Measurements from ENCODE around the gene ATP10B.

The ATP10B gene

GRCh38 chr5:160657068-160657507 lies 194.9 kb downstream of the ATP10B start:
- no peak for TF ChIP-seq TAF1 (IDR thresholded peaks at IDR 0.05; ENCODE audit: low read depth, low read length)
- TF ChIP-seq POU2F2 (IDR thresholded peaks at IDR 0.05; ENCODE audit: low read depth, low read length): no peak
- TF ChIP-seq PAX5 (IDR thresholded peaks at IDR 0.05; ENCODE audit: insufficient read depth, low read length, severe bottlenecking): no peak
- no peak for TF ChIP-seq POLR2AphosphoS5 (IDR thresholded peaks at IDR 0.05; ENCODE audit: low read depth, low read length)
- TF ChIP-seq POLR2A (IDR thresholded peaks at IDR 0.05; ENCODE audit: low read depth, low read length): no peak
- TF ChIP-seq SPI1 (IDR thresholded peaks at IDR 0.05; ENCODE audit: low read depth, low read length): no peak
- DNase-seq (ENCODE audit: insufficient read length, low spot score) (no peak), FAIRE-seq (no peak)

- DNase-seq (ENCODE audit: insufficient read length, low spot score) (no peak), FAIRE-seq (no peak)
- TF ChIP-seq POLR2A (IDR thresholded peaks at IDR 0.05; ENCODE audit: low read depth, low read length) (no peak), SPI1 (IDR thresholded peaks at IDR 0.05; ENCODE audit: low read depth, low read length) (no peak), PAX5 (IDR thresholded peaks at IDR 0.05; ENCODE audit: insufficient read depth, low read length, severe bottlenecking) (no peak), POLR2AphosphoS5 (IDR thresholded peaks at IDR 0.05; ENCODE audit: low read depth, low read length) (no peak)
Measured at GRCh38 chr5:160655717-160656116, 196.3 kb downstream of the ATP10B start.

GRCh38 chr5:160651692-160652645 lies 200.0 kb downstream of the ATP10B start:
- DNase-seq (ENCODE audit: insufficient read length, low spot score): no peak
- no peak for TF ChIP-seq POLR2A (IDR thresholded peaks at IDR 0.05; ENCODE audit: low read depth, low read length)
- TF ChIP-seq POU2F2 (IDR thresholded peaks at IDR 0.05; ENCODE audit: low read depth, low read length): no peak
- TF ChIP-seq PAX5 (IDR thresholded peaks at IDR 0.05; ENCODE audit: insufficient read depth, low read length, severe bottlenecking): no peak
- TF ChIP-seq SPI1 (IDR thresholded peaks at IDR 0.05; ENCODE audit: low read depth, low read length): no peak
- TF ChIP-seq POLR2AphosphoS5 (IDR thresholded peaks at IDR 0.05; ENCODE audit: low read depth, low read length): no peak
- no peak for TF ChIP-seq TAF1 (IDR thresholded peaks at IDR 0.05; ENCODE audit: low read depth, low read length)
- no peak for FAIRE-seq

- no peak for DNase-seq (ENCODE audit: insufficient read length, low spot score)
- no peak for FAIRE-seq
- no peak for TF ChIP-seq SPI1 (IDR thresholded peaks at IDR 0.05; ENCODE audit: low read depth, low read length)
- TF ChIP-seq PAX5 (IDR thresholded peaks at IDR 0.05; ENCODE audit: insufficient read depth, low read length, severe bottlenecking): no peak
- TF ChIP-seq POLR2A (IDR thresholded peaks at IDR 0.05; ENCODE audit: low read depth, low read length): no peak
- TF ChIP-seq POLR2AphosphoS5 (IDR thresholded peaks at IDR 0.05; ENCODE audit: low read depth, low read length): no peak
Measured at GRCh38 chr5:160649304-160649703, 202.7 kb downstream of the ATP10B start.

- TF ChIP-seq TAF1 (IDR thresholded peaks at IDR 0.05; ENCODE audit: low read depth, low read length) (no peak), POU2F2 (IDR thresholded peaks at IDR 0.05; ENCODE audit: low read depth, low read length) (no peak), SPI1 (IDR thresholded peaks at IDR 0.05; ENCODE audit: low read depth, low read length) (no peak), POLR2AphosphoS5 (IDR thresholded peaks at IDR 0.05; ENCODE audit: low read depth, low read length) (no peak), POLR2A (IDR thresholded peaks at IDR 0.05; ENCODE audit: low read depth, low read length) (no peak), PAX5 (IDR thresholded peaks at IDR 0.05; ENCODE audit: insufficient read depth, low read length, severe bottlenecking) (no peak)
- FAIRE-seq (no peak), DNase-seq (ENCODE audit: insufficient read length, low spot score) (no peak)
Measured at GRCh38 chr5:160646033-160646432, 206.0 kb downstream of the ATP10B start.

GRCh38 chr5:160643616-160644240 lies 208.3 kb downstream of the ATP10B start:
- DNase-seq (ENCODE audit: insufficient read length, low spot score) (no peak), FAIRE-seq (no peak)
- TF ChIP-seq POLR2A (IDR thresholded peaks at IDR 0.05; ENCODE audit: low read depth, low read length): no peak
- TF ChIP-seq POLR2AphosphoS5 (IDR thresholded peaks at IDR 0.05; ENCODE audit: low read depth, low read length): no peak
- TF ChIP-seq POU2F2 (IDR thresholded peaks at IDR 0.05; ENCODE audit: low read depth, low read length): no peak

- TF ChIP-seq TAF1 (IDR thresholded peaks at IDR 0.05; ENCODE audit: low read depth, low read length) (no peak), POLR2AphosphoS5 (IDR thresholded peaks at IDR 0.05; ENCODE audit: low read depth, low read length) (no peak), POU2F2 (IDR thresholded peaks at IDR 0.05; ENCODE audit: low read depth, low read length) (no peak), POLR2A (IDR thresholded peaks at IDR 0.05; ENCODE audit: low read depth, low read length) (no peak), PAX5 (IDR thresholded peaks at IDR 0.05; ENCODE audit: insufficient read depth, low read length, severe bottlenecking) (no peak), SPI1 (IDR thresholded peaks at IDR 0.05; ENCODE audit: low read depth, low read length) (no peak)
- DNase-seq (ENCODE audit: insufficient read length, low spot score): no peak
- no peak for FAIRE-seq
Measured at GRCh38 chr5:160641405-160641804, 210.6 kb downstream of the ATP10B start.

GRCh38 chr5:160640406-160640805 lies 211.6 kb downstream of the ATP10B start:
- TF ChIP-seq POLR2AphosphoS5 (IDR thresholded peaks at IDR 0.05; ENCODE audit: low read depth, low read length): no peak
- no peak for TF ChIP-seq PAX5 (IDR thresholded peaks at IDR 0.05; ENCODE audit: insufficient read depth, low read length, severe bottlenecking)
- no peak for TF ChIP-seq POLR2A (IDR thresholded peaks at IDR 0.05; ENCODE audit: low read depth, low read length)
- no peak for TF ChIP-seq TAF1 (IDR thresholded peaks at IDR 0.05; ENCODE audit: low read depth, low read length)
- no peak for TF ChIP-seq SPI1 (IDR thresholded peaks at IDR 0.05; ENCODE audit: low read depth, low read length)
- TF ChIP-seq POU2F2 (IDR thresholded peaks at IDR 0.05; ENCODE audit: low read depth, low read length): no peak
- no peak for FAIRE-seq
- no peak for DNase-seq (ENCODE audit: insufficient read length, low spot score)

- TF ChIP-seq SPI1 (IDR thresholded peaks at IDR 0.05; ENCODE audit: low read depth, low read length) (no peak), POU2F2 (IDR thresholded peaks at IDR 0.05; ENCODE audit: low read depth, low read length) (no peak), PAX5 (IDR thresholded peaks at IDR 0.05; ENCODE audit: insufficient read depth, low read length, severe bottlenecking) (no peak), POLR2AphosphoS5 (IDR thresholded peaks at IDR 0.05; ENCODE audit: low read depth, low read length) (no peak), TAF1 (IDR thresholded peaks at IDR 0.05; ENCODE audit: low read depth, low read length) (no peak), POLR2A (IDR thresholded peaks at IDR 0.05; ENCODE audit: low read depth, low read length) (no peak)
- FAIRE-seq (no peak), DNase-seq (ENCODE audit: insufficient read length, low spot score) (no peak)
Measured at GRCh38 chr5:160638161-160638742, 213.8 kb downstream of the ATP10B start.

All from GM12891 (cell line).